Mammary epithelial cell (primary cell): Measurements from ENCODE around the gene HOXB2.

ENCODE experiments used
- CTCF ChIP-seq, 2 donors: IDR thresholded peaks in 1 of 2; conservative IDR thresholded peaks in 1 of 2; 2 replicates each; pipeline ENCODE4 v1.5.1; 2011 to 2012; ENCODE audit warnings: inconsistent platforms in 2 of 2, low read length in 2 of 2, mild to moderate bottlenecking in 2 of 2, control low read depth in 1 of 2, low read depth in 1 of 2; ENCODE audit not compliant: insufficient read depth in 1 of 2; ENCODE audit errors: extremely low read depth in 1 of 2
- EZH2 ChIP-seq: IDR thresholded peaks from 2 replicates; pipeline ENCODE4 v1.6.1; 2012; ENCODE audit warnings: low read length, inconsistent platforms, borderline replicate concordance

- TF ChIP-seq CTCF (conservative IDR thresholded peaks at IDR 0.05 in 1 of 2, IDR thresholded peaks at IDR 0.05 in 1 of 2; ENCODE audit: extremely low read depth in 1 of 2, insufficient read depth in 1 of 2, low read depth in 1 of 2, low read length in 2 of 2) (no peak), EZH2 (no peak)
These were observed 9.7 kb upstream of the HOXB2 start for GRCh38 chr17:48554412-48555257.
